Mucosa of descending colon (tissue), 3 donors: ENCODE measurements around the gene HEPN1. TPM values are rescaled to one million over a fixed set of nuclear protein-coding genes. Genes with fewer than 3 reads are reported as not detected.

Source experiments
- ATAC-seq: fragments of 200-7000 bp; cut with Tn5 transposase; one replicate; pipeline ENCODE4 v1.9.1; 2020; ENCODE audit warnings: mild to moderate bottlenecking, moderate library complexity
- DNase-seq, 3 donors: peaks; one replicate each; pipeline ENCODE4 v3.0.0-alpha.2; 2020
- H3K36me3 ChIP-seq: fragments of 200-600 bp; one replicate; pipeline ENCODE4 v1.8.0; 2021; ENCODE audit warnings: low read depth, mild to moderate bottlenecking
- H3K4me1 ChIP-seq: fragments of 200-600 bp; one replicate; pipeline ENCODE4 v1.8.0; 2021; ENCODE audit warnings: low read depth, mild to moderate bottlenecking
- H3K4me3 ChIP-seq: fragments of 200-600 bp; one replicate; pipeline ENCODE4 v1.8.0; 2021; ENCODE audit warnings: mild to moderate bottlenecking
- H3K9me3 ChIP-seq: fragments of 200-600 bp; one replicate; pipeline ENCODE4 v1.8.0; 2021; ENCODE audit warnings: mild to moderate bottlenecking
- CTCF ChIP-seq: fragments of 200-600 bp; IDR thresholded peaks from one replicate; pipeline ENCODE4 v1.8.0; 2022; ENCODE audit warnings: antibody characterized with exemption, mild to moderate bottlenecking
- intact Hi-C, 2 donors: fragments of 100-400 bp; cut with DNase I in 1 of 2; cut with micrococcal nuclease in 1 of 2; formaldehyde crosslinking; loops; one replicate each; pipeline versions ENCODE4 v1.11.0 to v1.11.1; 2022; cut with DNase I, micrococcal nuclease
- total RNA-seq, 3 donors: library from RNA; stranded (reverse); fragmentation: NEBNext Ultra II Directional in 2 of 3; extraction: Animal tissue kit (Norgen Biotek cat#: 25700) in 2 of 3; gene quantifications; one replicate each; pipeline versions ENCODE4 v1.2.1 to v1.2.4, GENCODE V29; 2021 to 2023
- donor health status: DM: no; HTN: no; CAD: no; lungs with moderate emphysema.
- donor health status: DM: no; HTN: no; CAD: no.
- donor health status: DM: no; HTN: yes; CAD: no.

Gene HEPN1
- total RNA-seq, 3 donors from 2014 or later: not detected

GRCh38 chr11:124942466-124943253 is 23.6 kb downstream of the HEPN1 start:
- intact Hi-C loops: no loop called here
- TF ChIP-seq CTCF: no peak
- Histone ChIP-seq H3K4me3 (no peak overlapping the region), H3K4me1 (no peaks in the 10 kb centered on the region), H3K36me3 (no peaks in the 10 kb centered on the region), H3K9me3 (no peaks in the 10 kb centered on the region)
- DNase-seq (no peak), ATAC-seq (no peak)

GRCh38 chr11:124943254-124943616 is 24.2 kb downstream of the HEPN1 start:
- ATAC-seq: no peak
- H3K4me3 ChIP-seq: no peak overlapping the region

GRCh38 chr11:124943741-124944140 is 24.7 kb downstream of the HEPN1 start:
- Histone ChIP-seq H3K36me3 (no peaks in the 10 kb centered on the region), H3K9me3 (no peaks in the 10 kb centered on the region), H3K4me3 (no peak overlapping the region), H3K4me1 (no peaks in the 10 kb centered on the region)
- no peak for TF ChIP-seq CTCF
- intact Hi-C loops: no loop called here
- ATAC-seq (no peak), DNase-seq (no peak)

More at GRCh38 chr11:124943254-124943616, 24.2 kb downstream of the HEPN1 start:
- Histone ChIP-seq H3K4me1 (no peaks in the 10 kb centered on the region), H3K36me3 (no peaks in the 10 kb centered on the region), H3K9me3 (no peaks in the 10 kb centered on the region)
- no peak for DNase-seq
- no peak for TF ChIP-seq CTCF
- intact Hi-C loops: no loop called here

GRCh38 chr11:124944565-124944964 is 25.5 kb downstream of the HEPN1 start:
- H3K4me3 ChIP-seq: no peak overlapping the region
- no peaks in the 10 kb centered on the region for H3K36me3 ChIP-seq
- H3K4me1 ChIP-seq: no peaks in the 10 kb centered on the region
- intact Hi-C loops: no loop called here
- no peak for DNase-seq
- ATAC-seq: no peak
- H3K9me3 ChIP-seq: no peaks in the 10 kb centered on the region
- no peak for TF ChIP-seq CTCF

- Histone ChIP-seq H3K9me3 (no peaks in the 10 kb centered on the region), H3K4me3 (no peak overlapping the region), H3K36me3 (no peaks in the 10 kb centered on the region), H3K4me1 (no peaks in the 10 kb centered on the region)
- DNase-seq: no peak
- intact Hi-C loops: no loop called here
- ATAC-seq: no peak
- TF ChIP-seq CTCF: no peak
Observed at GRCh38 chr11:124945826-124946225, 26.8 kb downstream of the HEPN1 start.
